ENCODE data around the gene GPR31. TPM values are rescaled to one million over a fixed set of nuclear protein-coding genes. Genes with fewer than 3 reads are reported as not detected.

The GPR31 gene
- total and polyA plus RNA-seq, 2 of the 4 experiments (the other 2 are of a cell fraction): not detected

GRCh38 chr6:167116838-167117228, 40.9 kb downstream of the GPR31 start:
- H4K20me1 ChIP-seq (ENCODE audit: insufficient read depth, low read length): no peaks in the 10 kb centered on the region
- H3K18ac ChIP-seq (ENCODE audit: low read depth, low read length): no peak overlapping the region
- H2BK20ac ChIP-seq (ENCODE audit: low read depth, low read length): no peak overlapping the region
- H3K9ac ChIP-seq (ENCODE audit: low read depth, low read length): no peak overlapping the region
- H2BK15ac ChIP-seq (ENCODE audit: low read depth, low read length): no peak overlapping the region
- no peak overlapping the region for H3K23ac ChIP-seq (ENCODE audit: low read depth, low read length)
- intact Hi-C loops (cut with micrococcal nuclease): no loop called here
- no peak overlapping the region for H2BK120ac ChIP-seq (ENCODE audit: low read depth, low read length)
- no peak overlapping the region for H3K14ac ChIP-seq (replicated peaks; ENCODE audit: low read depth, low read length)
- H3K27me3 ChIP-seq (ENCODE audit: control insufficient read depth, insufficient read depth, low read length): no peaks in the 10 kb centered on the region
- no peak overlapping the region for H3K4ac ChIP-seq (ENCODE audit: low read depth, low read length)
- no peak overlapping the region for H2BK5ac ChIP-seq (ENCODE audit: low read depth, low read length, poor library complexity, severe bottlenecking)
- no peak overlapping the region for H4K5ac ChIP-seq (ENCODE audit: low read depth, low read length)
- H3K4me3 ChIP-seq (ENCODE audit: insufficient read depth, low read depth, low read length): no peak overlapping the region
- in situ Hi-C loops (cut with MboI; ENCODE audit: low sequenced_read_pairs): no loop called here
- no peaks in the 10 kb centered on the region for H3K9me1 ChIP-seq (ENCODE audit: insufficient read depth, low read length)
- ATAC-seq (ENCODE audit: low read depth) (no peak), DNase-seq (no peak)
- no peaks in the 10 kb centered on the region for H3K36me3 ChIP-seq (ENCODE audit: control insufficient read depth, insufficient read depth, low read length)
- no peak overlapping the region for H4K91ac ChIP-seq (ENCODE audit: insufficient read depth, low read depth, low read length)
- dilution Hi-C loops (cut with HindIII; ENCODE audit: low sequenced_read_pairs, unreplicated experiment): no loop called here
- ChIA-PET POLR2A (ENCODE audit: unreplicated experiment) (no interaction called here), CTCF (no interaction called here)
- H3K4me1 ChIP-seq (ENCODE audit: control insufficient read depth, insufficient read depth, low read length): no peaks in the 10 kb centered on the region
- BruUV-seq (replicated peaks): no TSS peak
- H2AFZ ChIP-seq (replicated peaks; ENCODE audit: low read length, poor library complexity): no peak overlapping the region
- peaks cover 21% of the 10 kb centered on the region for H3K9me3 ChIP-seq (ENCODE audit: control insufficient read depth, insufficient read depth, low read length)
- no peak overlapping the region for H2AK5ac ChIP-seq (ENCODE audit: low read depth, low read length)
- WGBS, 2 experiments (ENCODE audit: extremely low coverage in 2 of 2, insufficient read length in 1 of 2): 40% methylated on average over 2 of the region's 14 CpGs; no CpG with 5 or more reads in 1 of the 2 experiments
- H4K8ac ChIP-seq (ENCODE audit: low read depth in 2 of 2, low read length in 2 of 2): no peak overlapping the region
- no peak overlapping the region for H3K27ac ChIP-seq (ENCODE audit: insufficient read depth, low read length)
- H3K79me1 ChIP-seq (ENCODE audit: low read depth in 1 of 2, low read length in 2 of 2): no peaks in the 10 kb centered on the region
- H2AK9ac ChIP-seq (replicated peaks; ENCODE audit: low read depth, low read length, poor library complexity): no peak overlapping the region
- no peak overlapping the region for H3K56ac ChIP-seq (ENCODE audit: extremely low read depth, insufficient read depth, low read length)
- TF ChIP-seq SMC3 (IDR thresholded peaks at IDR 0.05; ENCODE audit: low read depth, low read length): no peak
- TF ChIP-seq CTCF (conservative IDR thresholded peaks at IDR 0.05; ENCODE audit: low read depth, low read length): no peak
- TF ChIP-seq CHD1 (IDR thresholded peaks at IDR 0.05; ENCODE audit: low read depth, low read length): no peak
- TF ChIP-seq MAZ (IDR thresholded peaks at IDR 0.05; ENCODE audit: borderline replicate concordance, low read depth, low read length): no peak
- TF ChIP-seq RCOR1 (IDR thresholded peaks at IDR 0.05; ENCODE audit: insufficient replicate concordance, low read length): no peak
- no peak for TF ChIP-seq POLR2A (IDR thresholded peaks at IDR 0.05; ENCODE audit: low read depth, low read length)
- TF ChIP-seq NFE2L2 (IDR thresholded peaks at IDR 0.05; ENCODE audit: low read depth, low read length): no peak
- no peak for TF ChIP-seq CEBPB (IDR thresholded peaks at IDR 0.05; ENCODE audit: low read depth, low read length)
- no peak for TF ChIP-seq RFX5 (IDR thresholded peaks at IDR 0.05; ENCODE audit: low read depth, low read length)
- TF ChIP-seq USF2 (IDR thresholded peaks at IDR 0.05; ENCODE audit: low read depth, low read length): no peak
- no peak for TF ChIP-seq ELK1 (IDR thresholded peaks at IDR 0.05; ENCODE audit: borderline replicate concordance, low read depth, low read length)
- no peak for TF ChIP-seq BHLHE40 (IDR thresholded peaks at IDR 0.05; ENCODE audit: low read depth, low read length)
- no peak for TF ChIP-seq MXI1 (IDR thresholded peaks at IDR 0.05; ENCODE audit: borderline replicate concordance, low read depth, low read length)
- TF ChIP-seq RAD21 (IDR thresholded peaks at IDR 0.05; ENCODE audit: low read length): no peak
- no peak for TF ChIP-seq FOS (IDR thresholded peaks at IDR 0.05; ENCODE audit: low read depth, low read length)
- no peak for TF ChIP-seq MAFK (IDR thresholded peaks at IDR 0.05; ENCODE audit: low read depth, low read length)
- no peak overlapping the region for H3K4me2 ChIP-seq (ENCODE audit: low read depth, low read length)
